H1 (cell line): ENCODE data around the gene ANKRD36C. TPM values are rescaled to one million over a fixed set of nuclear protein-coding genes. Genes with fewer than 3 reads are reported as not detected.
"Not testable (repeated sequence)": the region's sequence is repeated elsewhere in the genome, so short reads cannot be mapped to it uniquely, and the experiment has no call there.

Source experiments
- CTCF ChIA-PET: fragments of 300-600 bp; sonication (Branson Sonifier 250); formaldehyde crosslinking; loops from one replicate; lab custom pipeline; 2021; ENCODE audit not compliant: partially characterized antibody; lab: Charles Lee
- POLR2A ChIA-PET: fragments of 300-600 bp; sonication (Branson Sonifier 250); formaldehyde crosslinking; loops from one replicate; lab custom pipeline; 2021; ENCODE audit warnings: inconsistent platforms; ENCODE audit not compliant: partially characterized antibody; lab: Charles Lee
- DNase-seq, 2 experiments: peaks; one replicate each; pipeline versions ENCODE4 v3.0.0 to v3.0.0-alpha.2; 2010 to 2022; ENCODE audit warnings: low spot score in 2 of 2, low read depth in 1 of 2, mixed read lengths in 1 of 2
- FAIRE-seq: peaks from 2 replicates; lab custom pipeline; 2011; peaks lifted over from hg19 to GRCh38; lab: Jason Lieb, UNC
- H2AFZ ChIP-seq: 2 replicates; pipeline ENCODE4 v1.8.1; 2012; ENCODE audit warnings: low read length, inconsistent platforms
- H2AK5ac ChIP-seq: 2 replicates; pipeline ENCODE4 v1.6.1; 2013; ENCODE audit warnings: low read depth, low read length
- H2BK120ac ChIP-seq: replicated peaks from 2 replicates; pipeline ENCODE3; 2013; ENCODE audit warnings: low read depth, low read length, inconsistent platforms
- H2BK12ac ChIP-seq: 2 replicates; pipeline ENCODE4 v1.6.1; 2013; ENCODE audit warnings: low read depth, low read length
- H2BK15ac ChIP-seq: 2 replicates; pipeline ENCODE4 v1.6.1; 2013; ENCODE audit warnings: low read length
- H2BK20ac ChIP-seq: 2 replicates; pipeline ENCODE4 v1.6.1; 2013; ENCODE audit warnings: low read length
- H2BK5ac ChIP-seq: 2 replicates; pipeline ENCODE4 v1.6.1; 2013; ENCODE audit warnings: low read depth, low read length
- H3K14ac ChIP-seq: 2 replicates; pipeline ENCODE4 v1.6.1; 2013; ENCODE audit warnings: inconsistent platforms; ENCODE audit not compliant: insufficient read length
- H3K18ac ChIP-seq: 2 replicates; pipeline ENCODE4 v1.6.1; 2013; ENCODE audit warnings: low read length; ENCODE audit errors: extremely low read depth
- H3K23ac ChIP-seq: 2 replicates; pipeline ENCODE4 v1.6.1; 2013; ENCODE audit warnings: inconsistent platforms; ENCODE audit not compliant: insufficient read length
- H3K23me2 ChIP-seq: 2 replicates; pipeline ENCODE4 v1.6.1; 2013; ENCODE audit warnings: low read depth, low read length
- H3K27ac ChIP-seq: 2 replicates; pipeline ENCODE4 v1.6.1; 2011; ENCODE audit warnings: low read depth, low read length, inconsistent platforms
- H3K27me3 ChIP-seq, 4 experiments: replicated peaks in 1 of 4; 1 replicate in 1 of 4; 2 replicates in 3 of 4; pipeline versions ENCODE4 v1.6.1 to v1.8.1; 2011 to 2013; ENCODE audit warnings: low read length in 3 of 4, mild to moderate bottlenecking in 3 of 4, inconsistent platforms in 2 of 4, mixed read lengths in 2 of 4, moderate library complexity in 1 of 4; ENCODE audit not compliant: control insufficient read depth in 3 of 4, insufficient read depth in 3 of 4; ENCODE audit errors: extremely low read depth in 1 of 4
- H3K36me3 ChIP-seq, 4 experiments: 2 replicates each; pipeline versions ENCODE4 v1.6.1 to v1.8.1; 2011 to 2013; ENCODE audit warnings: mild to moderate bottlenecking in 4 of 4, low read length in 3 of 4, moderate library complexity in 2 of 4, control low read depth in 1 of 4, inconsistent platforms in 1 of 4; ENCODE audit not compliant: insufficient read depth in 4 of 4, control insufficient read depth in 2 of 4
- H3K4ac ChIP-seq: replicated peaks from 2 replicates; pipeline ENCODE3; 2013; ENCODE audit warnings: low read length, low read depth, mixed read lengths, inconsistent platforms; ENCODE audit not compliant: insufficient read length
- H3K4me1 ChIP-seq, 4 experiments: replicated peaks in 1 of 4; 1 replicate in 1 of 4; 2 replicates in 3 of 4; pipeline versions ENCODE4 v1.6.1 to v1.8.1; 2011 to 2013; ENCODE audit warnings: low read length in 3 of 4, inconsistent platforms in 2 of 4, mixed read lengths in 1 of 4; ENCODE audit not compliant: insufficient read depth in 4 of 4, control insufficient read depth in 3 of 4
- H3K4me2 ChIP-seq, 2 experiments: 2 replicates each; pipeline versions ENCODE4 v1.6.1 to v1.8.1; 2011 to 2013; ENCODE audit warnings: low read depth in 2 of 2, low read length in 2 of 2, control low read depth in 1 of 2, inconsistent platforms in 1 of 2, mild to moderate bottlenecking in 1 of 2; ENCODE audit not compliant: insufficient read depth in 1 of 2
- H3K4me3 ChIP-seq, 4 experiments: fragments of 200-600, 300-600 bp in 1 of 4; sonication (generic), shearing (Covaris generic), sonication (Bioruptor Twin) in 1 of 4; 2 replicates each; pipeline versions ENCODE4 v1.5.1 to v1.8.1; 2011 to 2016; ENCODE audit warnings: low read length in 4 of 4, low read depth in 3 of 4, control low read depth in 2 of 4, inconsistent platforms in 2 of 4, mild to moderate bottlenecking in 2 of 4, mixed read lengths in 1 of 4, moderate library complexity in 1 of 4; ENCODE audit not compliant: insufficient read depth in 2 of 4; ENCODE audit errors: extremely low read depth in 1 of 4
- H3K56ac ChIP-seq: replicated peaks from 2 replicates; pipeline ENCODE3; 2013; ENCODE audit warnings: low read depth, mild to moderate bottlenecking, mixed read lengths, low read length, inconsistent platforms; ENCODE audit not compliant: insufficient read length
- H3K79me1 ChIP-seq: 2 replicates; pipeline ENCODE4 v1.6.1; 2013; ENCODE audit warnings: low read depth, low read length, control low read depth
- H3K79me2 ChIP-seq, 2 experiments: 2 replicates each; pipeline versions ENCODE4 v1.6.1 to v1.8.1; 2012 to 2013; ENCODE audit warnings: low read length in 2 of 2, mild to moderate bottlenecking in 2 of 2, inconsistent platforms in 1 of 2; ENCODE audit not compliant: insufficient read depth in 2 of 2, control insufficient read depth in 1 of 2
- H3K9ac ChIP-seq, 4 experiments: replicated peaks in 1 of 4; 1 replicate in 1 of 4; 2 replicates in 3 of 4; pipeline versions ENCODE4 v1.6.1 to v1.8.1; 2011 to 2013; ENCODE audit warnings: low read depth in 3 of 4, low read length in 3 of 4, control low read depth in 2 of 4, mild to moderate bottlenecking in 2 of 4, moderate library complexity in 2 of 4, inconsistent platforms in 1 of 4; ENCODE audit errors: extremely low read depth in 1 of 4
- H3K9me3 ChIP-seq, 2 experiments: 2 replicates each; pipeline versions ENCODE4 v1.6.1 to v1.8.1; 2012 to 2013; ENCODE audit warnings: mild to moderate bottlenecking in 2 of 2, moderate library complexity in 2 of 2, control low read depth in 1 of 2, inconsistent platforms in 1 of 2, low read depth in 1 of 2, low read length in 1 of 2, mixed read lengths in 1 of 2; ENCODE audit not compliant: insufficient read depth in 2 of 2
- H4K20me1 ChIP-seq, 2 experiments: replicated peaks in 1 of 2; 2 replicates each; pipeline versions ENCODE3 to v1.8.1; 2011 to 2013; ENCODE audit warnings: inconsistent platforms in 2 of 2, low read length in 2 of 2, mild to moderate bottlenecking in 1 of 2; ENCODE audit not compliant: insufficient read depth in 2 of 2, control insufficient read depth in 1 of 2
- H4K5ac ChIP-seq: 2 replicates; pipeline ENCODE4 v1.6.1; 2013; ENCODE audit warnings: low read length, low read depth, mixed read lengths, inconsistent platforms; ENCODE audit not compliant: insufficient read length
- H4K8ac ChIP-seq: 2 replicates; pipeline ENCODE4 v1.8.0; 2013; ENCODE audit warnings: mild to moderate bottlenecking, moderate library complexity, low read length, inconsistent platforms; ENCODE audit not compliant: insufficient read depth; ENCODE audit errors: extremely low read depth
- H4K91ac ChIP-seq: replicated peaks from 2 replicates; pipeline ENCODE3; 2013; ENCODE audit warnings: low read length, mixed read lengths, inconsistent platforms; ENCODE audit not compliant: insufficient read length
- WGBS, 2 experiments: shearing (Covaris generic) in 1 of 2; methylation state at CpG; one replicate each; pipeline versions ENCODE4 v1.1.6 to v1.1.7; 2013 to 2015; ENCODE audit warnings: low lambda C conversion rate in 2 of 2, mixed read lengths in 2 of 2, inconsistent platforms in 1 of 2, low coverage in 1 of 2, missing lambda C conversion rate in 1 of 2; ENCODE audit not compliant: insufficient replicate concordance in 2 of 2, insufficient coverage in 1 of 2, insufficient read length in 1 of 2; ENCODE audit errors: extremely low coverage in 1 of 2, missing lambda C conversion rate in 1 of 2; 5-methylcytosine and 5-hydroxymethylcytosine counted together
- polyA plus RNA-seq, 7 experiments: library from polyadenylated mRNA; depleted of rRNA in 3 of 7; stranded (reverse) in 5 of 7; unstranded in 2 of 7; fragments of >200 nt in 5 of 7; fragments of 200-250 nt in 2 of 7; gene quantifications; 1 replicate in 5 of 7; 2 replicates in 1 of 7; 4 replicates in 1 of 7; pipeline versions ENCODE4 v1.2.1 to v1.2.3, GENCODE V29; 2011 to 2013; ENCODE audit warnings: missing spikeins in 2 of 7, mixed read lengths in 2 of 7
- total RNA-seq: library from RNA; stranded (reverse); fragmentation: NEBNext Ultra II Directional; extraction: Animal tissue kit (Norgen Biotek cat#: 25700); gene quantifications from 2 replicates; pipeline ENCODE4 v1.2.1, GENCODE V29; 2021

Gene ANKRD36C
- total and polyA plus RNA-seq, 2 of the 8 experiments (the other 6 are each of a cell fraction or from before 2014, with no cell fraction given) = 1.1 to 7.3 TPM

DNA sequence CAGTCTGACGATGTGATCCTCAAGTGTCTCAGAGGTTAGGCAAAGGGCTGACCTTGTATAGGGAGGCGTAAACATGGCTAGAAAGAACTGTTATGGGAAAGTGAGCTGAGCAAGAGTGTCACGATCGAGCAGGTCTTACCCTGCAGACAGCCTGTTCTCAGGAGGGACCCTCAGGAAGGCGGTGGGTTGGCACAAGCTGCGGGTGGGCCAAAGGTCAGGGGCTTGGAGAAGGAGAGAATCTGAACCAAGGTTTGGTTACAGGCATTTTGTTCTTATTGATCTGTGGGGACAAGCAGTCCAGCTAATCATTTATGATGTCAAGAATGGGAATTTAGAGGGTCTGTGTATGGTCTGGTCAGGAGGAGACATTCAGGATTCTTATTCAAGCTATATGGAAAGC, 16.4 kb upstream of the ANKRD36C start:
- H4K5ac ChIP-seq, H2BK120ac ChIP-seq, H3K56ac ChIP-seq, H3K4me3 ChIP-seq, H3K9me3 ChIP-seq, H4K91ac ChIP-seq, H3K14ac ChIP-seq, POLR2A ChIA-PET, H2BK15ac ChIP-seq, H3K23ac ChIP-seq, H3K23me2 ChIP-seq, H4K8ac ChIP-seq, DNase-seq, H3K79me2 ChIP-seq, H3K79me1 ChIP-seq, H3K18ac ChIP-seq, H3K36me3 ChIP-seq, H3K9ac ChIP-seq, H3K27me3 ChIP-seq, H3K4ac ChIP-seq, H3K27ac ChIP-seq, H2AK5ac ChIP-seq, FAIRE-seq, H4K20me1 ChIP-seq, H2BK20ac ChIP-seq, H2BK12ac ChIP-seq, H3K4me2 ChIP-seq, H3K4me1 ChIP-seq, H2BK5ac ChIP-seq, H2AFZ ChIP-seq: not testable (repeated sequence)
- CTCF ChIA-PET = interaction anchor here (1.3 kb wide), 1 partner anchor 15 kb away, joined by 6 read pairs; no protein-coding TSS in a partner anchor
- WGBS, 2 experiments = 85% methylated on average over 4 of the region's 6 CpGs; no CpG with 5 or more reads in 1 of the 2 experiments

DNA sequence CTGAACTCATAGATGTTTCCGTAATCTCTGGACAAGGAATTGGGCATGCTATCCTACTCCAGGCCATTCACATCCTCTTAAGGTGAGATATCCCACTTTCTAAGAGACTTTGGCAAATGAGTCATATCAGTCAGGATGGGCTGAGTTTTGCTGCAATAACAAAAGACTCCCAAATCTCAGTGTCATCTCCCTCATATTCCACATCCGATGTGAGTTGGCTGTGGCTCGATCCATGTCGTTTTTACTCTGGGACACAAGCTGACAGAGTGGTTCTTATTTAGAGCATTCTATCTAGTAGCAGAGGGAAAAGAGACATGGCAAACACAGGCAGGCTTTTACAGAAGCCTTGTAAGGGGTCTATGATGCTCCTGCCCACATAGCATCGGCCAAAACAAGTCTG, 14.6 kb upstream of the ANKRD36C start:
- POLR2A ChIA-PET, FAIRE-seq: not testable (repeated sequence)

More for the DNA sequence above, 14.6 kb upstream of the ANKRD36C start:
- H3K23me2 ChIP-seq, H3K56ac ChIP-seq, H4K8ac ChIP-seq, H3K4me3 ChIP-seq, H3K14ac ChIP-seq, H2AK5ac ChIP-seq, H4K91ac ChIP-seq, H2BK15ac ChIP-seq, H3K9me3 ChIP-seq, H3K18ac ChIP-seq, H3K4ac ChIP-seq, H4K5ac ChIP-seq, H3K23ac ChIP-seq, H3K27me3 ChIP-seq, H2BK12ac ChIP-seq, H3K36me3 ChIP-seq, H2BK5ac ChIP-seq, H3K9ac ChIP-seq, H3K4me2 ChIP-seq, DNase-seq, H3K27ac ChIP-seq, H3K79me2 ChIP-seq, H3K4me1 ChIP-seq, H4K20me1 ChIP-seq, H2BK20ac ChIP-seq, H2BK120ac ChIP-seq, H2AFZ ChIP-seq, H3K79me1 ChIP-seq: not testable (repeated sequence)
- CTCF ChIA-PET = interaction anchor here (0.6 to 1.6 kb wide), 2 partner anchors 154 to 168 kb away, joined by 3 to 4 read pairs; no protein-coding TSS in a partner anchor
- 86% methylated on average over 5 of the region's 5 CpGs; no CpG with 5 or more reads in 1 of the 2 experiments for WGBS, 2 experiments
